Bronchus fibroblast of lung (primary cell): ENCODE measurements around the gene GNAZ. TPM values are rescaled to one million over a fixed set of nuclear protein-coding genes. Genes with fewer than 3 reads are reported as not detected.

ENCODE experiments used
- total RNA-seq: library from RNA; depleted of rRNA; stranded (reverse); fragments of >200 nt; gene quantifications from 2 replicates; pipeline ENCODE4 v1.2.3, GENCODE V29; 2015

GNAZ gene
- 0.89 and 1.2 TPM in 2 replicates for total RNA-seq

DNA sequence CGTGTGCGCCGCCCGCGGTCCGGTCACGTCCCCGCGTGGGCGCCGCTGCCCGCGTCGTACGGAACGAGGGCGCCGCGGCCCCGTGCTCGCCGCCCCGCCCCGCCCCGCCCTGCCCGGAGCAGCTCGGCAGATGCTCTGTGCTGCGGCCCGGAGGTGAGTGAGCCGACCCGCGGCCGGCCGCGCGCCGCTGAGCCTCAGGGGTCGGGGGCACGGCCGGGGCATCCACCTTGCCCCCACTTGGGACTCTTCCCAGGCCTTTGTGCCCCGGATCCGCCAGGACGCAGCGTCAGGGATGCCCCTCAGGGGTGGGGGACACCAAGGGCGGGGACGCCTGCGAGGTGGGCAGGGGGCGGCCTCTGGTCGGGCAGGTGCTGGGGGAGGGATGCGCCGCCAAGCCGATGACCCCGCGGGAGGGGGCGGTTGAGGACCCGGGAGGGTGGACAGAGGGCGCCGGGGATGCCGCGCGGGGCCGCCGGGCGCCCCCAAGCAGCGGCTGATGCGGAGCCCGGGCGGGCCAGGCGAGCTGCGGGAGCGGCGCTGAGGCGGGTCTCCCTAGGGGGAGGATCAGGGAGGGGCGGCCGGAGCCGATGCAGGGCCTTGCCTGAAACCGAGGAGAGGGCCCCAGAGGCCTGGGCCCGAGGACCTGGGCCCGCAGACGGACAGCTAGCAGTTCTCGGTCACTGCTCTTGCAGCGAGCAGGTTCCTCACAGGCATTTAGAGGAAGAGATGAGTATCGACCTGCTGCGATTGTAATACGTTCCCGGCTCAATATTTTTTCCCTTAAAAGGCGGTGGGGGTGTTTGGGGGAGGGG lies at the start of gene GNAZ:
Gene GNAZ, plus strand, starts transcription at position 102 of the 812 bp plus-strand sequence. CDS start 25,177 bp downstream, outside the sequence.

DNA sequence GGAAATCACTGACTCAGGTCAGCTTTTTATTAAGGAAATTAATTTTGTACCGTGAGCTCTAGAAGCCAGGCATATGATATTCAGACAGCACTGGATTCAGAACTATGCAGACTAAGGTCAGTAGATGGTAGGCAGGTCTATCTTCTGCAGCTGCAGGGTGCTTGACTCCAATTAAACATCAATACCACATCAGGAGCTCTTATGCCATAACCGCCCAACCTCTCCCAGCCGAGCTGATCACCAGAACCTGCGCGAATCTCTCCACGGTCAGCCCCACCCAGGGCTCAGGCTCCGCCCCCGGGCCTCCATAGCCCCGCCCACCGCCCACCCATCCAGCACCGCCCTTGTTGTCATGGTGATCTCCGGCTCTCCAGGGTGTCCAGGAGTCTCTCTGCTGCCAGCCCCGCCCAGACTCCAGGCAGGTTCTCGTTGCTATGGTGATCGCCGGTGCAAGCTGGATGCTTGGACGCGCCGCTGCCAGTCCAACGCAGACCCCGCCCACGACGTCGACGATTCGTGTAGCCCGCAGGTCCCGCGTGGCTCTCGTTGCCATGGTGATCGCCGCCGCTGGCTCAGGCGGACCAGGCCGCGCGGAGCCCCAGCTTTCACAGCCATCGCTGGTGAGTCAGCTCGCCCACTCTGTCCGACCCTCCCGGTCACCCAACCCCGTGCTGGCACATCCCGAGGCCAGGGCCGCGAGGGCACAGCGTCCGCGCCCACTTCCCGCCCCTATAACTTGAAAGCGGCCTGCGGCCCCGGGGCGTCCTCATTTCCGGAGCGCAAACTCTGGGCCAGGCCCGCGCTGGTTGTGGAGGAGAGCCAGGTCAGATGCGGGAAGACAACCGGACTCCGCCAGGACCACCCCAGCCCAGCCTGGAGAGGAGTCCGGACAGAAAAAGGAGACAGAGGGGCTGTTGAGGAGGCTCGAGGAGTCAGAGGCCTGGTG lies 74.9 kb downstream of the GNAZ start, which contains the start of gene RAB36:
Gene RAB36, plus strand, starts transcription at position 546 of the 946 bp plus-strand sequence. CDS start 1,140 bp downstream, outside the sequence.

Other genes with a start within 250 kb of the GNAZ start
- gene IGLL5, start 182.7 kb upstream of the GNAZ start, total RNA-seq, result not detected in 2 replicates
- 0.30 and 2.5 TPM in 2 replicates for gene RSPH14, start 71.5 kb downstream of the GNAZ start, total RNA-seq
- 3.1 and 3.4 TPM in 2 replicates for gene RAB36, start 75.0 kb downstream of the GNAZ start, total RNA-seq
- 15.5 and 21.9 TPM in 2 replicates for gene BCR, start 110.0 kb downstream of the GNAZ start, total RNA-seq